ENCODE data around the gene PCSK7. TPM values are rescaled to one million over a fixed set of nuclear protein-coding genes. Genes with fewer than 3 reads are reported as not detected.

Gene PCSK7
- total and polyA plus RNA-seq, 2 donors (not counting 3 experiments of a cell fraction or from before 2014, with no cell fraction given), result 40.8 to 72.7 TPM

- dilution Hi-C loops (cut with MboI; ENCODE audit: extremely low pct_ligation_motif_present, low sequenced_read_pairs) (no loop called here), intact Hi-C loops (cut with micrococcal nuclease) (no loop called here)
- Histone ChIP-seq H3K4me1 (ENCODE audit: control insufficient read depth, extremely low read depth, insufficient read depth, low read length) (peaks cover 18% of the 10 kb centered on the region), H3K9ac (replicated peaks; ENCODE audit: extremely low read depth, insufficient read depth, low read length) (no peak overlapping the region), H3K27ac (ENCODE audit: insufficient read depth, low read depth, low read length) (no peak overlapping the region), H3K36me3 (ENCODE audit: control insufficient read depth in 2 of 2, extremely low read depth in 1 of 2, insufficient read depth in 2 of 2, low read length in 2 of 2) (peaks cover 0 to 7% of the 10 kb centered on the region in 2 experiments), H3K4me3 (replicated peaks in 1 of 3; ENCODE audit: insufficient read depth in 1 of 3, low read depth in 1 of 3, low read length in 3 of 3) (no peak overlapping the region), H3K27me3 (ENCODE audit: control insufficient read depth in 2 of 2, insufficient read depth in 2 of 2, low read length in 2 of 2) (no peaks in the 10 kb centered on the region), H3K79me2 (ENCODE audit: control insufficient read depth, insufficient read depth, low read length) (no peaks in the 10 kb centered on the region), H4K20me1 (replicated peaks; ENCODE audit: control insufficient read depth, extremely low read depth, insufficient read depth, low read length) (no peaks in the 10 kb centered on the region), H2AFZ (ENCODE audit: low read depth, low read length) (no peak overlapping the region), H3K9me1 (replicated peaks; ENCODE audit: control insufficient read depth, extremely low read depth, insufficient read depth, low read length) (no peaks in the 10 kb centered on the region), H3K4me2 (ENCODE audit: insufficient read depth, low read length) (no peak overlapping the region), H3K9me3 (replicated peaks; ENCODE audit: control insufficient read depth, insufficient read depth, low read length) (no peaks in the 10 kb centered on the region)
- DNase-seq (ENCODE audit: low read depth, low spot score), result no peak
- ChIA-PET CTCF (interaction anchor here (1.0 to 5.8 kb wide), 5 partner anchors 10 to 44 kb away, joined by 3 to 90 read pairs (median 5); partner anchors contain the start of gene TAGLN), POLR2A (no interaction called here)
- no TSS peak for BruUV-seq (replicated peaks)
- no peak for FAIRE-seq
- TF ChIP-seq POLR2AphosphoS5 (IDR thresholded peaks at IDR 0.05; ENCODE audit: insufficient read depth, low read depth, low read length) (no peak), POLR2A (IDR thresholded peaks at IDR 0.05; ENCODE audit: low read depth, low read length) (no peak)
- TF ChIP-seq, protein P1, sequence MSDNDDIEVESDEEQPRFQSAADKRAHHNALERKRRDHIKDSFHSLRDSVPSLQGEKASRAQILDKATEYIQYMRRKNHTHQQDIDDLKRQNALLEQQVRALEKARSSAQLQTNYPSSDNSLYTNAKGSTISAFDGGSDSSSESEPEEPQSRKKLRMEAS (IDR thresholded peaks at IDR 0.05; ENCODE audit: insufficient read depth, insufficient read length), result no peak
Observed at GRCh38 chr11:117182551-117182935, 49.3 kb downstream of the PCSK7 start.

DNA sequence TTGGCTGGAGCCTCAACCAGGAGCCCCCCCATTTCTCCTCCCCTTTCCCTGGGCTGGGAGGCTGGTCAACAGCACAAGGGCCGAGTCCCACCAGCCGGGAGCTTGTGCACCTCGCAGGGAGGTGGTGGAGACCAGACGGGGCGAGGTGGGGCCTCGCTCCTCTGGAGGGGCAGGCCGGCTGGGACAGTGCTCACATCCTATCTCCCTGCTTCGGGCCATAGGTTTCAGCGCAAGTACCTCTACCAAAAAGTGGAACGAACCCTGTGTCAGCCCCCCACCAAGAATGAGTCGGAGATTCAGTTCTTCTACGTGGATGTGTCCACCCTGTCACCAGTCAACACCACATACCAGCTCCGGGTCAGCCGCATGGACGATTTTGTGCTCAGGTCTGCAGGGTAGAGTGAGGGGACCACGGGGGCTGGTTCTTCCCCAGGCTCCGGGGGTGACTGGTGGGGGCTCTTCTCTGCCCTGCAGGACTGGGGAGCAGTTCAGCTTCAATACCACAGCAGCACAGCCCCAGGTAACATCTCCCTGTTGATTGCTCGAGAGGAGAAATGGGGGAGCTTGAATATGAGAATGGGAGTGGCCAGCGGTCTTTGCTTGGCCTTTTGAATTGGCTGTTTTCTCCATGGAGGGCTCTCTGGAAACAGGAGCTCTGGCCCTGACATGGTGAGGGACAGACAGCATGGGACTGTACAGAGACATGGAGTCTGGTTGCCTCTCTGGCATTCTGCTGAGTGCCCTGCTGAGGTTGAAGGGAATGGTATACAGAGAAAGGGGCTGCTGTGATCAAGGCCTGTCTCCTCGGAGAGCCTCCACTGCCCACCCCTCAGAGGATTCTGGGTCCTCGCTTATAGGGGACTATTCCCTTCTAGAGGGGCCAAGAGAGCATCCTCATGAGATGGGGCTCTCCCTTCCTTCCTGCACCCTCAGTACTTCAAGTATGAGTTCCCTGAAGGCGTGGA, 50.0 kb downstream of the PCSK7 start:
- BruUV-seq (replicated peaks), result no TSS peak
- Histone ChIP-seq H3K79me2 (ENCODE audit: control insufficient read depth, insufficient read depth, low read length) (no peaks in the 10 kb centered on the region), H4K20me1 (replicated peaks; ENCODE audit: control insufficient read depth, extremely low read depth, insufficient read depth, low read length) (no peaks in the 10 kb centered on the region), H3K4me3 (replicated peaks in 1 of 3; ENCODE audit: insufficient read depth in 1 of 3, low read depth in 1 of 3, low read length in 3 of 3) (no peak overlapping the region), H3K9ac (replicated peaks; ENCODE audit: extremely low read depth, insufficient read depth, low read length) (no peak overlapping the region), H3K27me3 (ENCODE audit: control insufficient read depth in 2 of 2, insufficient read depth in 2 of 2, low read length in 2 of 2) (no peaks in the 10 kb centered on the region), H3K4me2 (ENCODE audit: insufficient read depth, low read length) (no peak overlapping the region), H3K4me1 (ENCODE audit: control insufficient read depth, extremely low read depth, insufficient read depth, low read length) (peaks cover 18% of the 10 kb centered on the region), H3K9me1 (replicated peaks; ENCODE audit: control insufficient read depth, extremely low read depth, insufficient read depth, low read length) (no peaks in the 10 kb centered on the region), H3K27ac (ENCODE audit: insufficient read depth, low read depth, low read length) (no peak overlapping the region), H3K36me3 (ENCODE audit: control insufficient read depth in 2 of 2, extremely low read depth in 1 of 2, insufficient read depth in 2 of 2, low read length in 2 of 2) (peaks cover 0 to 5% of the 10 kb centered on the region in 2 experiments), H3K9me3 (replicated peaks; ENCODE audit: control insufficient read depth, insufficient read depth, low read length) (no peaks in the 10 kb centered on the region), H2AFZ (ENCODE audit: low read depth, low read length) (no peak overlapping the region)
- CTCF ChIA-PET, result interaction anchor here (0.9 to 5.8 kb wide), 12 partner anchors 9 to 302 kb away, joined by 3 to 90 read pairs (median 5); partner anchors contain the start of genes PAFAH1B2, PCSK7 and RNF214
- DNase-seq (ENCODE audit: low read depth, low spot score) (no peak), FAIRE-seq (no peak)
- TF ChIP-seq FOS (IDR thresholded peaks at IDR 0.05; ENCODE audit: borderline replicate concordance, insufficient read depth, low read length) (no peak), EZH2 (IDR thresholded peaks at IDR 0.05; ENCODE audit: borderline replicate concordance, low read depth, low read length, severe bottlenecking) (no peak), GATA2 (IDR thresholded peaks at IDR 0.05; ENCODE audit: insufficient read depth, insufficient read length, low read depth, low read length) (no peak), CTCF (IDR thresholded peaks at IDR 0.05; ENCODE audit: extremely low read depth in 1 of 2, insufficient read depth in 1 of 2, low read depth in 1 of 2, low read length in 2 of 2) (no peak), POLR2A (IDR thresholded peaks at IDR 0.05; ENCODE audit: low read depth, low read length) (no peak), MYC (IDR thresholded peaks at IDR 0.05; ENCODE audit: low read depth, low read length) (no peak), JUN (IDR thresholded peaks at IDR 0.05; ENCODE audit: borderline replicate concordance, insufficient read depth, insufficient read length, low read depth) (no peak), POLR2AphosphoS5 (IDR thresholded peaks at IDR 0.05; ENCODE audit: insufficient read depth, low read depth, low read length) (no peak)
- TF ChIP-seq, protein P1 (IDR thresholded peaks at IDR 0.05; ENCODE audit: insufficient read depth, insufficient read length), result no peak
- intact Hi-C loops (cut with micrococcal nuclease), result loop anchor here (1.0 kb wide), 2 partner anchors 44 to 49 kb away; no protein-coding TSS in a partner anchor
- dilution Hi-C loops (cut with MboI; ENCODE audit: extremely low pct_ligation_motif_present, low sequenced_read_pairs), result no loop called here
- POLR2A ChIA-PET, result interaction anchor here (1.1 kb wide), 1 partner anchor 45 kb away, joined by 3 read pairs; no protein-coding TSS in a partner anchor
